Hippocampal formation (tissue), 2 donors: Measurements from ENCODE around the gene FBXO38.
A peak's percentile ranks its signal among the peaks of the same experiment; 100 is the strongest.

Source experiments
- DNase-seq, 2 donors: peaks; one replicate each; lab custom pipeline; 2025; lab: John Stamatoyannopoulos, UW

FBXO38 gene

GRCh38 chr5:148383564-148384379 is at the start of gene FBXO38:
Gene FBXO38, plus strand, starts transcription at chr5:148383958. Its CDS starts 10,819 bp downstream, at chr5:148394777.
- DNase-seq, result peak; percentile 92 to 97

- no peak for DNase-seq
Observed at GRCh38 chr5:148335259-148335658, 48.5 kb upstream of the FBXO38 start, which contains the start of gene SPINK9. Gene SPINK9, plus strand, starts transcription at chr5:148335559. Its CDS starts 55 bp downstream, at chr5:148335614.

GRCh38 chr5:148336704-148337435 is 46.9 kb upstream of the FBXO38 start:
- no peak for DNase-seq

GRCh38 chr5:148342371-148343045 is 41.2 kb upstream of the FBXO38 start:
- DNase-seq, result no peak

- no peak for DNase-seq
Observed at GRCh38 chr5:148343046-148343407, 40.7 kb upstream of the FBXO38 start.

- no peak for DNase-seq
Observed at GRCh38 chr5:148343603-148344487, 39.9 kb upstream of the FBXO38 start.

- no peak for DNase-seq
Observed at GRCh38 chr5:148347706-148348105, 36.1 kb upstream of the FBXO38 start.

GRCh38 chr5:148352696-148353095 is 31.1 kb upstream of the FBXO38 start:
- DNase-seq, result no peak

- DNase-seq, result no peak
Observed at GRCh38 chr5:148353634-148354033, 30.1 kb upstream of the FBXO38 start.

- DNase-seq, result no peak
Observed at GRCh38 chr5:148364343-148364742, 19.4 kb upstream of the FBXO38 start.

GRCh38 chr5:148368299-148368698 is 15.5 kb upstream of the FBXO38 start:
- DNase-seq, result no peak

- DNase-seq, result no peak
Observed at GRCh38 chr5:148372166-148372725, 11.5 kb upstream of the FBXO38 start.

- no peak for DNase-seq
Observed at GRCh38 chr5:148372893-148373292, 10.9 kb upstream of the FBXO38 start.

GRCh38 chr5:148374690-148375360 is 8.9 kb upstream of the FBXO38 start:
- peak; percentile 1 to 34 for DNase-seq

- DNase-seq, result no peak
Observed at GRCh38 chr5:148376198-148376597, 7.6 kb upstream of the FBXO38 start.

- no peak for DNase-seq
Observed at GRCh38 chr5:148378670-148379069, 5.1 kb upstream of the FBXO38 start.

- DNase-seq, result no peak
Observed at GRCh38 chr5:148379340-148379739, 4.4 kb upstream of the FBXO38 start.

GRCh38 chr5:148381906-148382305 is 1.9 kb upstream of the FBXO38 start:
- no peak for DNase-seq

GRCh38 chr5:148382961-148383360 is 797 bp upstream of the FBXO38 start:
- DNase-seq, result peak in 1 of 2 donors; percentile 34

GRCh38 chr5:148384380-148384737 is 601 bp downstream of the FBXO38 start:
- DNase-seq, result no peak

- DNase-seq, result no peak
Observed at GRCh38 chr5:148385094-148385493, 1.3 kb downstream of the FBXO38 start.
